Kidney epithelial cell (primary cell): ENCODE measurements around the gene EHD4. TPM values are rescaled to one million over a fixed set of nuclear protein-coding genes. Genes with fewer than 3 reads are reported as not detected.

Experiments
- DNase-seq: peaks from one replicate; pipeline ENCODE4 v3.0.0-alpha.2; 2010; ENCODE audit warnings: low read depth
- H3K27me3 ChIP-seq: 2 replicates; pipeline ENCODE4 v1.6.0; 2011; ENCODE audit warnings: low read length; ENCODE audit not compliant: control insufficient read depth, insufficient read depth
- H3K36me3 ChIP-seq: 2 replicates; pipeline ENCODE4 v1.5.1; 2011; ENCODE audit warnings: low read length; ENCODE audit not compliant: control insufficient read depth, insufficient read depth
- H3K4me3 ChIP-seq: 2 replicates; pipeline ENCODE4 v1.5.1; 2011; ENCODE audit warnings: low read depth, mild to moderate bottlenecking, control low read depth, low read length
- total RNA-seq: library from RNA; depleted of rRNA; stranded (reverse); fragments of >200 nt; gene quantifications from 2 replicates; pipeline ENCODE4 v1.2.3, GENCODE V29; 2015
- TF ChIP-seq, protein P1 (sequence below): IDR thresholded peaks from 2 replicates; pipeline ENCODE4 v1.5.1; 2011; ENCODE audit warnings: mild to moderate bottlenecking, moderate library complexity, low read length, control low read depth, inconsistent platforms; ENCODE audit not compliant: insufficient read depth, poor library complexity, severe bottlenecking

The EHD4 gene
- total RNA-seq, 1 donor from 2014 or later, result 30.1 TPM

DNA sequence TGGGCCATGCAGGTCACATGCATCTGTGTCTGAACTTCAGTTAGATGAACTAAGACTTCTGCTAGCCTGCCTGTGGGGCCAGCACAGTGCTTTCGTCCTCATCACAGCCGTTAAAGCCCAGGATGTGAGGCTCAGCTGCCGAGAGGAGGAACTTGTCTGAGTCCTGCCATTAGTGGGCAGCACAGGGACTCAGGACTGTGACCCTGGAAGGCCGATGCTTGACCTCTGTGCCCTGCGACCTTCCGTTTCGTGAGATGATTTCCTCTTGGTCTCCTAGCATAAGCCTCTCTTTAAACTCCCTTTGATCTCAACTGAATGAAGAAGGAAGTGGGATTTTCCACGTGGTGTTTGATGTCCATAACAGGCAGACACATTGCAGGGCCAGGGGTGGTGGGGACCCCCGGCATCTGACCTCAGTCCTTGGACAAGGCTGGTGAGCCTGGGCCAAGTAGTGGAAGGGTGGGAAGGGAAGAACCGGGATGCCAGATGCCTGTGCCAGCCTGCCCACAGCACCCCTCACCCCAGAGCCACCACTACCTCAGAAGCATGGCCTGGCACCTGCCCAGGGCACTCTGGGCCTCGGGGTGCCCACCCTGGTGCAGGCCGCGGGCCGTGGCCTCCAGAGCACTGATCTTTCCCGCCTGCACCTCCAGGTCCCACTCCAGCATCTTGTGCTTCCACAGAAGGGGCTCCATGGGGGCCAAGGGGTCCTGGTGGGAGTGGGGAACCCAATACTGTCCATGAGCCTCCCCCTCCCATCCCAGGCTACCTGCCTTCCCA lies 112.1 kb downstream of the EHD4 start:
- TF ChIP-seq, protein P1, sequence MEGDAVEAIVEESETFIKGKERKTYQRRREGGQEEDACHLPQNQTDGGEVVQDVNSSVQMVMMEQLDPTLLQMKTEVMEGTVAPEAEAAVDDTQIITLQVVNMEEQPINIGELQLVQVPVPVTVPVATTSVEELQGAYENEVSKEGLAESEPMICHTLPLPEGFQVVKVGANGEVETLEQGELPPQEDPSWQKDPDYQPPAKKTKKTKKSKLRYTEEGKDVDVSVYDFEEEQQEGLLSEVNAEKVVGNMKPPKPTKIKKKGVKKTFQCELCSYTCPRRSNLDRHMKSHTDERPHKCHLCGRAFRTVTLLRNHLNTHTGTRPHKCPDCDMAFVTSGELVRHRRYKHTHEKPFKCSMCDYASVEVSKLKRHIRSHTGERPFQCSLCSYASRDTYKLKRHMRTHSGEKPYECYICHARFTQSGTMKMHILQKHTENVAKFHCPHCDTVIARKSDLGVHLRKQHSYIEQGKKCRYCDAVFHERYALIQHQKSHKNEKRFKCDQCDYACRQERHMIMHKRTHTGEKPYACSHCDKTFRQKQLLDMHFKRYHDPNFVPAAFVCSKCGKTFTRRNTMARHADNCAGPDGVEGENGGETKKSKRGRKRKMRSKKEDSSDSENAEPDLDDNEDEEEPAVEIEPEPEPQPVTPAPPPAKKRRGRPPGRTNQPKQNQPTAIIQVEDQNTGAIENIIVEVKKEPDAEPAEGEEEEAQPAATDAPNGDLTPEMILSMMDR, result no peak
- DNase-seq, result no peak
- Histone ChIP-seq H3K27me3 (peaks cover 8% of the 10 kb centered on the region), H3K36me3 (no peaks in the 10 kb centered on the region), H3K4me3 (no peak overlapping the region)

DNA sequence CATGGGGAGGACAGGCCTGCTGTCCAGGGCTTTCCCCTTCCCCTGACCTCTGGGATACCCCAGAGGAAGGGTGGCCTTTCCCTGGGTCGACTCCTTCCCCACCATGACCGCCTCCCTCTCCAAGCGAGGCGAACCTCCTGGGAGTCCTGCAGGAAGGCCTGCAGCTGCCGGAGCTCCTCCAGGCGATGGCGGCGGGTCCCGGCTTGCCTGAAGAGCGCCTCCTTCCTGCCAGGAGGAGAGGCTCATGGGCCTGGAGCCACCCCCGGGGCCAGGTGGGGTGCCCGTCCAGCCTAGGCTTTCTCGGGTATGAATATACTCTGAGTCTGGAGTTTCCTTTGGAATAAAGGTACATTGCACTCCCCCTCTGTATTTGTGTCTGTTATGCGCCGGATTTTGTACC lies 113.6 kb downstream of the EHD4 start:
- TF ChIP-seq, protein P1, result no peak
- no peaks in the 10 kb centered on the region for H3K36me3 ChIP-seq
- no peak for DNase-seq
- no peak overlapping the region for H3K4me3 ChIP-seq
- peaks cover 9% of the 10 kb centered on the region for H3K27me3 ChIP-seq

DNA sequence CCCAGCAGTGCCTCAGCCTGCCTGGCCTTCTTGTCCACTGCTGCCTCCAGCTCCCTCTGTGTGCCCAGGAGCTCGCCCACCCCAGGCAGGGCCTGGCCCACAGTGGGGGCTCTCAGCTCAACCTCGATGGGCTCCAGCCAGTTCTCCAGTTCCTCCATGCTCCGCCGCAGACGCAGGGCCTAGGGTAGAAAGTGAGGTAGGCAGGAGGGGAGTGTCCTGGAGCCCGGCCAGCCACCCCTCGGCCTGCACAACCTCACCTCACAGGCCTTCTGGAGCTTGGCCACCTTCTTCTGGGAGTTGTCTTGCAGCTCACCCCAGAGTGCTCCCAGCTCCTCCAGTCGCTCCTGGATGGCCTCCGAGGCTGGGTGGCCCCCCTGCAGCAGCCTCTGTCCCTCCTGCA lies 115.0 kb downstream of the EHD4 start:
- Histone ChIP-seq H3K36me3 (no peaks in the 10 kb centered on the region), H3K4me3 (no peak overlapping the region), H3K27me3 (peaks cover 18% of the 10 kb centered on the region)
- no peak for DNase-seq
- TF ChIP-seq, protein P1, result no peak

DNA sequence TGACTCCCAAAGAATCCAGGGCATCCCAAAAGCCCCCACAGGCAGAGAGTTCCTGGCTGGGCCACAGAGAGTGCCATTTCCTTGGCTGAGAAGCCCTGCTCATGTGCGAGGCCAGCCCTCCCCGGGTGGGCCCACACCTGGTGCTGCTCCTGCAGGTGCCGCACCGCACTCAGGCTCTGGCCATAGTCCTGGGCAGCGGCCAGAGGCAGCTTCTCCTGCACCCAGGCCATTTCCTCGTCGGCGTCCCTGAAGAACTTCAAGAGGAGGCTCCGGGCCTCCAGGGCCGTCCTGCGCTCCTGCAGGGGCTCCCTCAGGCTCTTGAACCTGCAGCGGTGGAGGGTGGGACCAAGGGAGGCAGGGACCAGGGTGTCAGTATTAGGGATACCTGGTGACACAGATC lies 115.6 kb downstream of the EHD4 start:
- Histone ChIP-seq H3K36me3 (no peaks in the 10 kb centered on the region), H3K4me3 (no peak overlapping the region), H3K27me3 (peaks cover 16% of the 10 kb centered on the region)
- DNase-seq, result no peak
- TF ChIP-seq, protein P1, result no peak

DNA sequence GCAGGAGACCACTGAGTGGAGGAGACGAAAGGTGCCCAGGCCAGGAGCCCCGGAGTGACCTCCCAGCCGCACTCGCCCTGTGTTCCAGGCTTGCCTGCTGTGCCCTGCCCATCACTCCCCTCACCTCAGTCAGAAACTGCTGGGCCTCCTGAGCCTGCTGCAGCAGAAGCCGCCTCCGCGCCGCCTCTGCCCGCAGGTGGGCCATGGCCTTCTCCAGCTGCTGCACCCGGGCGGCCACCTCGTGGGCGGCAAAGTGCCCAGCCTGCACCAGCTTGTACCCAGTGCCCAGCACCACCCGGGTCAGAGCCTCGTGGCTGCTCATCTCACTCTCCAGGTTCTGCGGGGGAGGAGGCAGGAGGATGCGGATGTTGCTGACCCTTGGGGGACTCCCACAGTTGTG lies 116.1 kb downstream of the EHD4 start:
- TF ChIP-seq, protein P1, result no peak
- no peak overlapping the region for H3K4me3 ChIP-seq
- no peak for DNase-seq
- H3K36me3 ChIP-seq, result no peaks in the 10 kb centered on the region
- H3K27me3 ChIP-seq, result peaks cover 17% of the 10 kb centered on the region
